Measurements from ENCODE around the gene MED13L. TPM values are rescaled to one million over a fixed set of nuclear protein-coding genes. Genes with fewer than 3 reads are reported as not detected.

MED13L gene
- total and polyA plus RNA-seq, 4 donors: 7.9 to 94.0 (median 37.7) TPM

- TF ChIP-seq REST (IDR thresholded peaks at IDR 0.05) (no peak), GABPA (IDR thresholded peaks at IDR 0.05 in 1 of 2, conservative IDR thresholded peaks at IDR 0.05 in 1 of 2) (no peak)
Measured at GRCh38 chr12:115926037-115926670, 351.3 kb downstream of the MED13L start (continued).

GRCh38 chr12:115923851-115924250 lies 353.6 kb downstream of the MED13L start:
- TF ChIP-seq MAX (IDR thresholded peaks at IDR 0.05): no peak
- TF ChIP-seq FOXA1 (IDR thresholded peaks at IDR 0.05): no peak
- no peak for TF ChIP-seq RXRA (IDR thresholded peaks at IDR 0.05)
- TF ChIP-seq YY1 (IDR thresholded peaks at IDR 0.05): no peak
- TF ChIP-seq REST (IDR thresholded peaks at IDR 0.05): no peak
- TF ChIP-seq ATF3 (IDR thresholded peaks at IDR 0.05): no peak
- TF ChIP-seq JUND (IDR thresholded peaks at IDR 0.05): no peak
- no peak for TF ChIP-seq ZBTB33 (IDR thresholded peaks at IDR 0.05)
- no peak for TF ChIP-seq GABPA (IDR thresholded peaks at IDR 0.05 in 1 of 2, conservative IDR thresholded peaks at IDR 0.05 in 1 of 2)
- TF ChIP-seq HNF4G (IDR thresholded peaks at IDR 0.05): no peak
- no peak for TF ChIP-seq FOXA2 (IDR thresholded peaks at IDR 0.05)
- TF ChIP-seq CTCF (IDR thresholded peaks at IDR 0.05; ENCODE audit: low read depth, low read length, missing input control): no peak
- no peak for TF ChIP-seq RAD21 (IDR thresholded peaks at IDR 0.05)
- TF ChIP-seq EGR1 (IDR thresholded peaks at IDR 0.05; ENCODE audit: low read depth in 2 of 2): no peak
- TF ChIP-seq NR2F2 (IDR thresholded peaks at IDR 0.05): no peak
- WGBS: 89% methylated on average over 5 of the region's 5 CpGs
- Histone ChIP-seq H3K27ac (ENCODE audit: low read depth in 1 of 2, low read length in 2 of 2) (no peak overlapping the region), H3K27me3 (ENCODE audit: control insufficient read depth in 4 of 4, insufficient read depth in 4 of 4, low read length in 3 of 4) (peaks cover 0 to 2% (median 0%) of the 10 kb centered on the region in 4 donors), H3K36me3 (ENCODE audit: control insufficient read depth in 4 of 4, insufficient read depth in 3 of 4, low read depth in 1 of 4, low read length in 3 of 4) (no peaks in the 10 kb centered on the region), H3K4me3 (ENCODE audit: low read depth in 1 of 3, low read length in 3 of 3) (no peak overlapping the region), H3K4me1 (ENCODE audit: control insufficient read depth in 4 of 4, insufficient read depth in 4 of 4, low read length in 3 of 4) (no peaks in the 10 kb centered on the region), H3K9me3 (ENCODE audit: control insufficient read depth in 4 of 4, low read length in 3 of 4) (no peaks in the 10 kb centered on the region), H3K9ac (ENCODE audit: low read depth in 1 of 2, low read length in 2 of 2) (no peak overlapping the region)
- DNase-seq (ENCODE audit: low spot score): no peak
